Left renal pelvis (tissue), 4 donors: ENCODE results near the gene CNIH2. TPM values are rescaled to one million over a fixed set of nuclear protein-coding genes. Genes with fewer than 3 reads are reported as not detected.
"Not testable (repeated sequence)": the region's sequence is repeated elsewhere in the genome, so short reads cannot be mapped to it uniquely, and the experiment has no call there.

ENCODE experiments used
- DNase-seq, 4 donors: peaks; one replicate each; pipeline ENCODE4 v3.0.0-alpha.2; 2013; ENCODE audit warnings: low read depth in 4 of 4, low spot score in 3 of 4
- polyA plus RNA-seq, 4 donors: library from polyadenylated mRNA; unstranded; fragments of 120-200 nt; gene quantifications; one replicate each; pipeline ENCODE4 v1.2.1, GENCODE V29; 2013; ENCODE audit not compliant: insufficient read length in 4 of 4

CNIH2 gene
- polyA plus RNA-seq, 4 donors: 3.6 to 6.1 (median 4.3) TPM

DNA sequence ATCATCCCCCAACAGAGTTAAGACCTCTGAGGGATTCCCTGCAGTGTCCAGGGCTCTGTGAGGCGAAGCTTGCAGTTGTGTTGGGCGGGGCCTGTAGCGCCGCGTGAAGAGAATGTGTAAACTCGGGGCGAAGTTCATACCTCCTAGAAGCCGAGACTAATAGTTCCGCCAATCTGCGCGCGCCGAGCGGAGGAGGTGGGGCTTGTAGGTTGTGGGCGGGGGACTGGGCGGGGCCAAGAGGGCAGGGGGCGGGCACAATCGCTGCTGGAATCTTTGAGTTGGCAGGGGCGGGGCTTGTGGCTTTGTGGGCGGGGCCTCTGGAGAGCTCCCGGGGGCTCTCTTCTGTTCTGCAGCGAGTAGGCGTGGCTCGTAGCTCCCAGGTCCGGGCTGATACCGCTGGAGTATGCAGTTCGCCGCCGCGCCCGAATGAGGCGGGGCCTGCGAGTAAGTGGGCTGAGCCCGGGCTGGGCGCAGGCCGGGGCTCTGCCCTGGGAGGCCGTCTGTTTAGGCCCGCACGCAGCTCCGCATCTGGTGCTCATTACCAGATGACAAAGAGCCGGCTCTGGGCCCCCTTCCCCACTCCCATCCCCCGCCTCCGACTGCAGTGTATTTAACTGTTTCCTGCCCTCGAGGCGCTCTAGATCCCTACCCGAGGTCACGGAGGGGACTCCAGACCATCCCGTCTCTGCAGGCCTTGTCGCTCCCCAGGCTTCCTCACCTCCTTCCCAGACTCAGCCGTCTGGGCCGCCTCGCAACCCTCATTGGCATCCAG, 34.8 kb downstream of the CNIH2 start:
- DNase-seq: peak; percentile 87 to 96 (median 95)

DNA sequence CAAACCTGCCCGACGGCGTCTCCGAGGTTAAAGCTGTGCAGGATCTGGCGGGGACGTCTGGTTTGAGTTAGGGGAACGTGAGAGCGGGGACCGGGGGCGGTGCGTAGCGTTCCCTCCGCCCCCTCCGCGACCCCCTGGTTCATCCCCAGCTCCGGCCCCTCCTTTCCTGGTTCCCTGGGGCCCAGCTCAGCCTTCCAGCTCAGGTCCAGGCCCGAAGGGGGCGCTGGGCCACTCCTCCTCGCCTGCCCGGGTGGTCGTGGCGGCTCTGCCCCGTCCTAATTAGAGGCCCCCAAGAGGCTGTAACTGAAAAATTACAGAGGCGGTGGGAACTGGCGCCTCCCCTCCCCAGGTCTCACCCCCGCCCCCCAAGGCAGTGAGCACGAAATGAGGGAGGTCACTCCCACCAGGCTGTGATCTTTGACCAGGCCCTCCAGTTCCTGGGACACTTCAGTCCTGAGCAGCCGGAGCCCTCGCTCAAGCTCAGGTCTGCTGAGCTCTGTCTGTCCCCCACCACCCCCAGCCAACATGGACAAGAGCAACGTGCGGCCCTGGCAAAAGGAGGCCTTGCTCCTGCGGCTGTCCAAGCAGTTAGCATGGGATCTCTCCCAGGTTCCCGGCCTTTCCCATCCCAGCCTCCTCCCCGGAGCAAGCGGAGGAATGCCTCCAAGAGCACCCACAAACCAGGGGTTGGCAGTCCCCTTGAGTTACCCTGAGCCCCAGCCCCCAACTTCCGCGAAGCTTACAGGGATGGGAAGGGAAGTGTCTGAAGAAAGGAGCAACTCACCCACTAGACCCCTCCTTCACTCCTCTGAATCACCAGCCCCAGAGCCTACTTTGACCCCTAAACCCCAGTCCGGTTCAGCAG, 35.6 kb downstream of the CNIH2 start:
- DNase-seq: peak in 3 of 4 donors; percentile 60 to 73 (median 67)

DNA sequence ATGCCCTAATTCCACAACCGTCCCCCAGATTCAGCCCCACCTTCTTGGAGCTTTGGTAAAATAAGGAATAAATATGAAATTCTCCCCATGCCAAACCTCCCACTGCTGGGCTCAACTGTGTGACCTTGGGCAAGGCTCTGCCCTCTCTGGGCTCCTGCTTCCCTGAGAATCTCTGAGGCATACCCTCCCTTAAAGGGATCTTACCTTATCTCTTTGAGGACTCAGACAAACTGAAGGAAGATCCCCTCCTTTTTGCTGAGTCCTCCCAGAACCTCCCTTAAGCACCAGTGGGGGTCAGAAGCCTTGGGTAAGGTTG, 36.2 kb downstream of the CNIH2 start:
- no peak for DNase-seq

GRCh38 chr11:66314561-66315497, 36.9 kb downstream of the CNIH2 start:
- DNase-seq: no peak

GRCh38 chr11:66315498-66315885, 37.5 kb downstream of the CNIH2 start:
- no peak for DNase-seq

- DNase-seq: no peak
Measured at GRCh38 chr11:66315921-66316811, 38.2 kb downstream of the CNIH2 start.

GRCh38 chr11:66316849-66317251, 38.9 kb downstream of the CNIH2 start, which contains the start of gene CD248:
CD248 (minus strand) TSS chr11:66317044; CDS start chr11:66317027, 17 bp downstream.
- DNase-seq: peak in 2 of 4 donors; percentile 51 to 66

- peak in 1 of 4 donors; percentile 60 for DNase-seq
Measured at GRCh38 chr11:66317322-66317722, 39.3 kb downstream of the CNIH2 start.

- no peak for DNase-seq
Measured at GRCh38 chr11:66317723-66318599, 40.0 kb downstream of the CNIH2 start.

DNA sequence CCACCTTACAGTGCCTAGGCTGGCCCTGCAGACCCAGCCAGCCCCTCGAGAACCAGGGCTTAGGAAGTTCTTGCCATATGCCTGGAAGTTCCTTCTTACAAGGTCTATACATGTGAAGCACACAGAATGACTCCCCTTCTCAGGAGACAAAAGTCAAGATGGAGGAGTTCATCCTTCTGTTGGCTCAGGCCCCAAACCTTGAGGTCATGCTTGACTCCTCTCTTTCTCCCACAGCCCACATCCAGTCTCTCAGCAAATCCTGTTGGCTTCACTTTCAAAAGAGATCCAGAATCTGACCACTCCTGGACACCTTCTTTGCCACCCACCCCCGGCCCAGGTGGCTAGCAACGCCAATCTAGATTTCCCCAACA, 40.6 kb downstream of the CNIH2 start:
- DNase-seq: no peak

GRCh38 chr11:66320289-66320688, 42.3 kb downstream of the CNIH2 start:
- DNase-seq: not testable (repeated sequence)

DNA sequence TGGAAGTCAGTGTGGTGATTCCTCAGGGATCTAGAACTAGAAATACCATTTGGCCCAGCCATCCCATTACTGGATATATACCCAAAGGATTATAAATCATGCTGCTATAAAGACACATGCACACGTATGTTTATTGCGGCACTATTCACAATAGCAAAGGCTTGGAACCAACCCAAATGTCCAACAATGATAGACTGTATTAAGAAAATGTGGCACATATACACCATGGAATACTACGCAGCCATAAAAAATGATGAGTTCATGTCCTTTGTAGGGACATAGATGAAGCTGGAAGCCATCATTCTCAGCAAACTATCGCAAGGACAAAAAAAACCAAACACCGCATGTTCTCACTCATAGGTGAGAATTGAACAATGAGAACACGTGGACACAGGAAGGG, 42.8 kb downstream of the CNIH2 start:
- DNase-seq: not testable (repeated sequence)

DNA sequence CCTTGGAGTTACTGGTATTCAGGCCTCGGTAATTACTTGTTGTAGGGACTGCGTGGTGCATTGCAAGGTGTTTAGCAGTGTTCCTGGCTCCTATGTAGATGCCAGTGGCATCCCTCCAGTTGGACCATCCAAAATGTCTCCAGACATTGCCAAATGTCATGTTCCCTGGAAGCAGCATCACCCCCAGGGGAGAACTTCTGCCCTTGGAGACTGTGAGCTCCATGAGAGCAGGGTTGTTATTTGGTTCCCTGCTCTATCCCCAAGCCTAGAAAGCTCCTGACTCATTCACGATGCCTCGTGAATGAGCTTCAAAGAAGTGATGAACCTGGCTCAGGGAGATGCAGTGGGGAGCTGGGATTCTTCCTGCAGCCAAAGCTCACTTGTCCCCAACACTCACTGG, 43.6 kb downstream of the CNIH2 start:
- DNase-seq: no peak

DNA sequence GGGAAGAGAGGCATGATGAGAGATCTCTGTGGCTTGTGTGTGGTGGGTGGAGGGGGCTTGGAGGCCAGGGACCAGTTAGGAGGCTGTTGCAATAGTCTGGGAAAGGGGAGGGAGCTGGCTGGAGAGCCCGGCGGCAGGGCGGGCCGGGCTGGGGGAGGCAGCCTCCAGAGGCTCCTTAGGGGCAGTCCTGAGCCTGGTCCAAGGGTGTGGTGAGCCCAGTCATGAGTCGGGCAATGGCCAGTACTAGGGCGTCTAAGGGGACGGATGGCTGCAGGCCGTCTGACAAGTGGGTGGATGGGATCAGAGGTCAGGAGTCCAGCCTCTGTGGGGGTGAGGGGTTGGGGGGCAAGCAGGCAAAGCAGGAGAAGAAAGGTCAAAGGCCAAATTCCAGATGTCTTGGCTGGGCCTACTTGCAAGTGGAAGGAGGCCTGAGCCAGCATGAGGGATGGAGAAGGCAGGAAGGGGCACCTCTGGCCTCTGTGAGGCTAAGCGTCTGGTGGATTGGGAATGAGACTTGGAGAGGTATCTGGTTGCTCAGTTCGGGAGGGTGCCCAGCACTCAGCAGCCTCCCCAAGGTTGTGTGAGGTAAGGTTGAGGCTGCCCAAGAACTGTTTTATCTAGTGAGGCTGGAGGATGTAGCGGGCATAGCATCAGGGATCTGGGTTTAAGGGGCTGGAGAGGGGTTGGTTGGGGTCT, 44.9 kb downstream of the CNIH2 start:
- DNase-seq: no peak

DNA sequence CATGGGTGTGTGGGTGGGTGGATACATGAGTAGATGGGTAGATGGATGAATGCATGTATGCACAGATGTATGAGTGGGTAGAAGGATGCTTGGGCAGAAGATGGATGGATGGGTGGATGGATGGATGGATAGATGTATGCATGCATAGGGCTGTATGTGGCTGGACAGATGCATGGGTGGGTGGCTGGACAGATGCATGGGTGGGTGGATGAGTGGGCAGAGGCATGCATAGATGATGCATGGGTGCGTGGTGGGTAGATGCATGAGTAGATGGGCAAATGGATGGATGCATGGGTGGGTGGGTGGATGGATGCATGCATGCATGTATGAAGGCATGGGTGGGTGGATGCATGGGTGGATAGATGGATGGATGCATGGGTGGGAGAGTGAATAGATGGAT, 45.7 kb downstream of the CNIH2 start:
- no peak for DNase-seq

DNA sequence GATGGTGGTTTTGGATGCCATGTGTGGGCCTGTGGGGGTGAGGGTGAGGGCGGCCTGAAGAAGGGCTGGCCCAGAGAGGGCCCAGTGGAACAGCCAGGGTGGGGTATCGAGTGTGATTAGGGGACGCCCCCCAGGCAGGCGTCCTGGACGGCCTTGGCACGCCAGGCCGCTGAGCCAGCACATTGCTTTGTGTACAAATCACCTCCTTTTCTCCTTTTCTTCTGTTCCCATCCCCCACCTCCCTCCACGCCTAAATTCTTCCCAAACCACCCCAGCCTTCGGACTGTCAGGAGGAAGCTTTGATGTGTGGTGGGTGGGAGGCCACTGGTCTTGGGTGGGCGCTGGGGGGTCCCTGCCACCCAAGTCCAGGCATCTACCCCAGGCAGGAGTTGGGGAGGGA, 46.7 kb downstream of the CNIH2 start:
- no peak for DNase-seq

GRCh38 chr11:66325263-66325671, 47.3 kb downstream of the CNIH2 start:
- no peak for DNase-seq
